GM21529 (cell line): ENCODE data around the gene FBXO4.
"Not testable (repeated sequence)": the region's sequence is repeated elsewhere in the genome, so short reads cannot be mapped to it uniquely, and the experiment has no call there.

ENCODE experiments used
- ATAC-seq: cut with Tn5 transposase; IDR thresholded peaks from one replicate; pipeline ENCODE4 v1.9.1; 2021; ENCODE audit not compliant: unreplicated experiment

The FBXO4 gene

DNA sequence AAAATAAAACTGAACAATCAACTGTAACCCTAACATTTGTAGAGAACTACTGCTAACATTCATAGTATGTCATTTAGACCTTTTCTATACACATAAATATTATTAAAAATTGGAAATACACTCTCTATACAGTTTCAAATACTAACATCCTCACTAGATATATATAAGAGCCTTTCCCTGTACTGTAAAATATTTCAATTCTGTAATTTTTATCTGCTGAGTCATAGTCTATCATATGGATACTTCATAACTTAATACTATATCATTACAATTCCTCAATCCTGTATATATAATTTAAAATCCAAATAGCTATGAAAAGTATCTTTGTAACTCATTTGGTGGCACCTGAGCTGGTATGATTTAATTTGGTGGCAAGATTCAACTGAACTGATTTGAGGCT lies 55.8 kb downstream of the FBXO4 start:
- ATAC-seq: no peak

DNA sequence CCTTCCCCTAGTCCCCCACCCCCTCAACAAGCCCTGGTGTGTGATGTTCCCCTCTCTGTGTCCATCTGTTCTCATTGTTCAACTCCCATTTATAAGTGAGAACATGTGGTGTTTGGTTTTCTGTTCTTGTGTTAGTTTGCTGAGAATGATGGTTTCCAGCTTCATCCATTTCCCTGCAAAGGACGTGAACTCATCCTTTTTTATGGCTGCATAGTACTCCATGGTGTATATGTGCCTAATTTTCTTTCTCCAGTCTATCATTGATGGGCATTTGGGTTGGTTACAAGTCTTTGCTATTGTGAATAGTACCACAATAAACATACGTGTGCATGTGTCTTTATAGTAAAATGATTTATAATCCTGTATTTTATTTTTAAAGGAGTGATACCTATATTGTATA lies 57.8 kb downstream of the FBXO4 start:
- ATAC-seq: not testable (repeated sequence)

DNA sequence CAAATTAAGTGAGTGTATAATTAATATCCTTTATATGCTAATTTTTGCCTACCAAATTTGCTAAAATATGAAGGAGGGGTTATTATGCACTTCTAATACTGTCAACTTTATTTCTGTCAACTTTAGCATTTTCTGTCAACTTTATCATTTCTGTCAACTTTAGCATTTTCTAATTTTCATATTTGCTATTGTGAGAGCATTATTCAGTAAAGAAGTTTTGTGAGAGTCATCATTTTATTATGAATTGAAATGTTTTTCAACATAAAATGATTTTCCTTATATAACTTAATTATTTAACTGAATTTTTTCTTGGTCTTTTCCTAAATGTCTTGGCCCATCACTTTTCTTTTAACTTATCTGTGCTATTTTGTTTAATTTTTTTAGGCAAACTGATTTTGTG lies 58.2 kb downstream of the FBXO4 start:
- no peak for ATAC-seq

DNA sequence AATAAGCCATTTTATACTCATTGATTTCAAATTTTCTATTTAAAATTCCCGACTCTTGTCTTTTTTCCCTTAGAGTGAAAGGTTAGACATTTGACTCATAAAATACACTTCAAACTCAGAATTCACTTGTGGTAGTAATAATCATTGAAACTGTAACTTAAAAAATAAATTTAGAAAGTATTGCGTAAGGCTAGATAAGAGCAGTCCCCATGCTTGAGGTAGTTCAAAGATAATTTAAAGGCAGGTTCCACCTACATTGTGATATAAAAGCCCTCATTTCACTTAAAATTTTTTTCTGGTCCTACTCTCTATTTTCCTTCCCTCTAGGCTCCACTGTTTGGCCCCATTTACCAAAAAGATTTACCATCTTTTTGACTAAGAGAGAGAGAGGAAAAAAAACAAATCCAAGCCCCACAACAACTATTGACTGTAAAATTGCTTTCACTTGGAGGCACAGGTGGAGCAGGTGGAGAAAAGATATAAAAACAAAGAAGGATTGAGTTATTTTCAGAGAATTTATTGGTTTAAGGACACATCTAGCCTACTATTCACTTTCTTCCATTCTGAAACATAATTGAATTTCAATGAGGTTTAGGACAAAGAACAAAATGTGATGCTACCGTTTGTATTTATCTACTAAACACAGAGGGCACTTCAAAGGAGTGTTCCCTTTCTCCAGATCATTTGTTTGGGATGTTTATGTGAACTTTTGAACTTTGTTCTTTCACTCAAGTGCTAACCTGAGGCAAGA lies 61.0 kb downstream of the FBXO4 start:
- no peak for ATAC-seq
